GM19238 (cell line): Measurements from ENCODE around the gene PLXNA3.

Experiments used
- DNase-seq: peaks from one replicate; pipeline ENCODE4 v3.0.0; 2011; ENCODE audit warnings: low spot score; ENCODE audit not compliant: insufficient read length

The PLXNA3 gene

DNA sequence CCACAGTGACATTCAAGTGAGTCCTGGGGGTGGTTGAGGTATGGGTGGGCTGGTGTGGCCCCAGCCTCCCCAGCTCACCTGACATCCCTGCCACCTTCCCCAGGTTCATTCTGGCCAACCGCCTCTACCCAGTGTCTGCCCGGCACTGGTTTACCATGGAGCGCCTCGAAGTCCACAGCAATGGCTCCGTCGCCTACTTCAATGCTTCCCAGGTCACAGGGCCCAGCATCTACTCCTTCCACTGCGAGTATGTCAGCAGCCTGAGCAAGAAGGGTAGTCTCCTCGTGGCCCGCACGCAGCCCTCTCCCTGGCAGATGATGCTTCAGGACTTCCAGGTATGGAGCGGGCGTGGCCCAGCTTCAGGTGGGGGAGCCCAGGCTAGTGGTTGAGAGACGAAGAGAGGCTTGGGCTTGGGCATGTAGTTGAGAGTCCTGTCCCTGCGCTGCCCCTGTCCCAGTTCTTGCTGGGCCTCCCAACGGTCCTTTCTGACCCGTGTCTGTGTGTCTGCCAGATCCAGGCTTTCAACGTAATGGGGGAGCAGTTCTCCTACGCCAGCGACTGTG is 22.8 kb upstream of the PLXNA3 start:
- no peak for DNase-seq

DNA sequence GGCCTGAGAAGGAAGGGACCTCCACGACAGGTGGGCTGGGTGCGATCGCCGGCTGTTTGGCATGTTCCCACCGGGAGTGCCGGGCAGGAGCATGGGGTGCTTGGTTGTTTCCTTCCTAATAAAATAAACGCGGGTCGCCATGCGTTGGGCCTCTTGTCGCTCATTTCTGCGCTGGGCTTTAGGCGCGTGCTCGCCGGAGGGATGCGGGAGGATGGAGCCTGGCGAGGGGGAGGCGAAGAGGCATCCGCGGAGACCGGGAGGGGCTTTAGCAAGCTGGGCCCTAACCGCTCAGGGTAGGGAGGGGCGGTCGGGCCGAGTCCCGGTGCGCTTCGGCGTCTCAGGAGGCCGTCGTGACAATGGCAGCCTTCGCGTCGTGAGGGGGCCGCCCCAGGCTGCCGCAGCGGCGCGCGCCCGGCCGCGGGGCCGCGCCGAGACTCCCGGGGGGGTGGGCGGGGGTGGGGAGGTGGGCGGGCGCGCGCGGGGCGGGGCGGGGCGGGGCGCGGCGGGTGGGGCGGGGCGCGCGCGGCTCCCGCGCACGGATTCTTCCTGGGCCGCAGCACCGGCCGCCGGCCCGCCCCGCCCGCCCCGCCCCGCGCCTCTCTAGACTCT is 21.6 kb upstream of the PLXNA3 start:
- DNase-seq: peak; percentile 68

GRCh38 chrX:154436983-154437752 is 20.9 kb upstream of the PLXNA3 start, which contains the start of gene GDI1:
GDI1 (plus strand) TSS chrX:154437154; CDS start chrX:154437255, 101 bp downstream.
- DNase-seq: no peak

DNA sequence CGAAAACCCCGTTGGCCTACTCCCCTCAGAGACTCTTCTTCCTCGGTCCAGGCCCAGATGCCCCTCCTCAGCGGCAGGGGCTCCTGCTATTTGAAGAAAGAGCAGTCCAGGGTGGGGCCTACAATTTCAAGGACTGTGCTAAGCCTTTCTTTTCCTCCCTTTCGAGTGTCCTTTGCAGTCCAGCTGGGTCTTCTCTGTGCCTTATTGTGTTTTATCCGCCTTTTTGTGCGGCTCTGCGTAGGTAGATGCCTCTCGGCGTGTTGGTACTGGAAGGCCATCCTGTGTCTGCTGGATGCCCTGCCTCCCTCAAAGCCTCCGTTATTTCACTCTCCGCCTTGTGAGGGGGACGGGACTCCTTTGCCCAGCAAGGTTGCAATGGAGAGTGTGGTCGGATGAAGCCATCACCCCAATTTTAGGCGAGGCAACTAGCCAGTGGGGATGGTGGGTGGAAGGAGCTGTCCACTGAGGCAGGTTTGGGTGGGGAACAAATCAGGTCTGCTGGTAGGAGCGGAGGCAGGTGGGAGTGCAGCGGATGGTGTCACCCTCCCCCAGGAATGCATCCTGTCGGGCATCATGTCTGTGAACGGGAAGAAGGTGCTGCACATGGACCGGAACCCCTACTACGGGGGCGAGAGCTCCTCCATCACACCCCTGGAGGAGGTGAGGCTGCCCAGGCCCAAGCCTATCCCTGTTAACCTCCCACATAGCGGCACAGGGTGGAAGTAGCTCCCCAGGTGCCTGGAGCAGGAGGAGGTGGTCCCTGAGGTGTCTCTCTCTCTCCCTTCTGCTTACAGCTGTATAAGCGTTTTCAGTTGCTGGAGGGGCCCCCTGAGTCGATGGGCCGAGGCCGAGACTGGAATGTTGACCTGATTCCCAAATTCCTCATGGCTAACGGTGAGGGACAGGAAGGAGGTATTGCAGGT is 19.8 kb upstream of the PLXNA3 start:
- DNase-seq: no peak

DNA sequence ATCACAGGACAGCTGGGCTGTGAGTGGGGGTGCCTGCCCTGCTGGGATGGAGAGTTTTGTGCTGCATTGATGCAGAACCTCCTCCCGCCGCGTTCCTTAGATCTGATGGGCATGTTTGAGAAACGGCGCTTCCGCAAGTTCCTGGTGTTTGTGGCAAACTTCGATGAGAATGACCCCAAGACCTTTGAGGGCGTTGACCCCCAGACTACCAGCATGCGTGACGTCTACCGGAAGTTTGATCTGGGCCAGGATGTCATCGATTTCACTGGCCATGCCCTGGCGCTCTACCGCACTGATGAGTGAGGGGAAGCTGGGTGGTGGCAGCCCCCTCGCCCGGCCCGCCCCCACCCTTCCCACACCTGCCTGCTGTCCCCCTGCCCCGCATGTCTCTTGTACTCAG is 18.2 kb upstream of the PLXNA3 start:
- DNase-seq: no peak

GRCh38 chrX:154440623-154441357 is 17.3 kb upstream of the PLXNA3 start:
- DNase-seq: no peak

- no peak for DNase-seq
These were observed 16.5 kb upstream of the PLXNA3 start for GRCh38 chrX:154441564-154441963.

GRCh38 chrX:154441984-154442707 is 15.9 kb upstream of the PLXNA3 start:
- no peak for DNase-seq

- no peak for DNase-seq
These were observed 14.6 kb upstream of the PLXNA3 start for GRCh38 chrX:154443479-154443910.

GRCh38 chrX:154443992-154444754 is 13.9 kb upstream of the PLXNA3 start, which contains the start of gene FAM50A:
FAM50A (plus strand) TSS chrX:154444141; CDS start chrX:154444236, 95 bp downstream.
- peak; percentile 86 for DNase-seq

DNA sequence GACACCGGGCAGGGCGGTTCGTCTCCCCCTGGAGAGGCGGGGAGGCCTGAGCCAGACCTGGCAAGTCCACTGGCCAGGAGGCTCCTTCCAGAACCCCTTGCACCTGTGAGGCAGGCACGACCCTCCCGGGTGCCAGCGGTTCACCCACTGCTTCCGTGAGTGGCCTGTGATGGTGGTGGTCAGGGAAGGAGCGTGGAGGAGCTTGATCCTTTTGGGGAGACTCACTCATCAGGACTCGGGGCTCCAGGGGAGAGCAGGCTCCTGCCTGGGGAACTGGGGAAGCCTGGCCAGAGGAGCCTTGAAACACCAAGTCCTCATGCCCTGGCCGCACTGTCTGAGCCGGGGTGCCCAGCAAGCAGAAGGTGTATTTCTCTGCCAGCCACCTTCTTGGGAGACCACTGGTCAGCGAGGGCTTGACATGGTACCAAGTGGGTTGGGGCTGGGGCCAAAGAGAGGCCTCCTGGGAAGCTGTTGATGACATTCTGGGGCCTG is 13.3 kb upstream of the PLXNA3 start:
- no peak for DNase-seq

DNA sequence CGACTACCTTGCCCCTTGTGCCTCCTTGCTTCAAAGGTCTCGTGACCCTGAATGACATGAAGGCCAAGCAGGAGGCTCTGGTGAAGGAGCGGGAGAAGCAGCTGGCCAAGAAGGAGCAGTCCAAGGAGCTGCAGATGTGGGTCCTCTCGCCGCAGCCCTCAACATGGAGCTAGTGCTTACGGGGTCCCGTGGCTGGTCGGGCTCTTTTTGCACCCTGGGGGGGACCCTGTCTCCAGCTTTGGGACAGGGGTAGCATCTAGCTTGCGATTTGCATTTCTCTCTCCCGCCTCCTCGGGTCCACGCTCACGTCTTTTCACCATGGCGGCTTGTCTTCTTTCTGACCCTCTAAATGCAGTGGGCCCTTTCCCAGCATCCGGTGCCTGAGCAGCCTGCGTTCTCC is 12.3 kb upstream of the PLXNA3 start:
- DNase-seq: no peak

GRCh38 chrX:154446430-154446829 is 11.7 kb upstream of the PLXNA3 start:
- no peak for DNase-seq

DNA sequence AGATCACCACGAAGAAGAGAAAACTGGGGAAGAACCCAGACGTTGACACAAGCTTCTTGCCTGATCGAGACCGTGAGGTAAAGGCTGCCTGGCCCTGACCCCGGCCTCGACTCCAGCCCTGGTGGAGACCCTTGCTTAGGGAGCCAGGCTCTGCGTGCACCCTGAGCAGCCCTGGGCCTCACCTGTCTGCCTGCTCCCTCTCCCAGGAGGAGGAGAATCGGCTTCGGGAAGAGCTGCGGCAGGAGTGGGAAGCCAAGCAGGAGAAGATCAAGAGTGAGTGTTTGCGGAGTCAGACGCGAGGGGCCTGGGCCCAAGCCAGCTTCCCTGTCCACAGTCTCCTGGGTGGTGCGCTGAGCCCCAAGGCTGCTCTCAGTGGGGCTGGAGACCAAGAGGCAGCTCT is 9.6 kb upstream of the PLXNA3 start:
- no peak for DNase-seq

GRCh38 chrX:154449618-154450017 is 8.5 kb upstream of the PLXNA3 start:
- no peak for DNase-seq

GRCh38 chrX:154450312-154450711 is 7.8 kb upstream of the PLXNA3 start:
- DNase-seq: no peak

GRCh38 chrX:154452823-154453222 is 5.3 kb upstream of the PLXNA3 start:
- DNase-seq: no peak

GRCh38 chrX:154457491-154458115 is 478 bp upstream of the PLXNA3 start:
- DNase-seq: peak; percentile 64
